GM18499 (cell line): ENCODE results near the gene EXOC5.

Experiments
- ATAC-seq: cut with Tn5 transposase; IDR thresholded peaks from one replicate; pipeline ENCODE4 v1.9.1; 2021; ENCODE audit warnings: moderate number of reproducible peaks; ENCODE audit not compliant: insufficient read depth, unreplicated experiment

EXOC5 gene

GRCh38 chr14:57171903-57172302, 96.8 kb downstream of the EXOC5 start:
- no peak for ATAC-seq

GRCh38 chr14:57171363-57171762, 97.3 kb downstream of the EXOC5 start:
- no peak for ATAC-seq

DNA sequence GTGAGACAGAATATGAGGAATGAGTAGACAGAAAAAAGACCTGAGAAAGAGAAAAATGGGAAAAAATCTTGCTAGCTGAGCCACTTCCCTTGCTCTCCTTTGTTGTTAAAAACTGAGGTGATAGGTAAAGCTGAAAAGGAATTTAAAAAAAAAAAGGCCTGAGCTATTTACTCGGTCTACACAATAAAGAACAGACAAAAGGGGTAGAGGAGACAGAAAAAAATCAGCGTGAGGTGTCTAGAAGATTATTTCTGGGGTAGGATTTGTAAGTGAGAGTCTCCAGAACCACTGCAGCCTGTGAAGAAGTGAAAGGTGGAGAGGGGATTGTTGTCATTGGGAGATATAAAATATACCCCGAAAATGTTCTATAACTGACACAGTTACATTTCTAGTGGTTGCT, 98.8 kb downstream of the EXOC5 start:
- no peak for ATAC-seq

DNA sequence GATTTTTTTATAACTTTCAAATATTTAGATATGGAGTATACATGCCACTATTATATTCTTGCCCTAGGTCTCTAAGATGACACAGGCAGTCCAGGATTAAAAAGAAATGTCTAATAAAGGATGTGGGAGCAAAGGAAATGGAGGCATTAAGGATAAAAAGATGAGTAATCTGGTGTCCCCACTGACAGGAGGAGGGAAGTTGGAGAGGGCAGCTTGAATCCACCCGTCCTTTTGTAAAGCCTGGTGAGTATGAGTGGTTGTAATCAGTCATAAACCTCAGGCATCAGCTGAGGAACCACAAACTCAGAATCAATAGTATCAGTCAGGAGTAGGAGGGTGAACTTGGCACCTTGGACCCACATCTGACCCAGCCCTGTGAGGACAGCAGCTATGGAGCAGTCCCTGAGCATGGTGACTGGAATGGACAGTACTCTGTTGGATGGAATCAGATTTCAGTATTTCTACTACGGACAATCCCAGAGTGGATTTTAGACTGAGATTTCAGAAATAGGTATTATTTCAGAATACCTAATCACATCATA, 100.5 kb downstream of the EXOC5 start:
- no peak for ATAC-seq

DNA sequence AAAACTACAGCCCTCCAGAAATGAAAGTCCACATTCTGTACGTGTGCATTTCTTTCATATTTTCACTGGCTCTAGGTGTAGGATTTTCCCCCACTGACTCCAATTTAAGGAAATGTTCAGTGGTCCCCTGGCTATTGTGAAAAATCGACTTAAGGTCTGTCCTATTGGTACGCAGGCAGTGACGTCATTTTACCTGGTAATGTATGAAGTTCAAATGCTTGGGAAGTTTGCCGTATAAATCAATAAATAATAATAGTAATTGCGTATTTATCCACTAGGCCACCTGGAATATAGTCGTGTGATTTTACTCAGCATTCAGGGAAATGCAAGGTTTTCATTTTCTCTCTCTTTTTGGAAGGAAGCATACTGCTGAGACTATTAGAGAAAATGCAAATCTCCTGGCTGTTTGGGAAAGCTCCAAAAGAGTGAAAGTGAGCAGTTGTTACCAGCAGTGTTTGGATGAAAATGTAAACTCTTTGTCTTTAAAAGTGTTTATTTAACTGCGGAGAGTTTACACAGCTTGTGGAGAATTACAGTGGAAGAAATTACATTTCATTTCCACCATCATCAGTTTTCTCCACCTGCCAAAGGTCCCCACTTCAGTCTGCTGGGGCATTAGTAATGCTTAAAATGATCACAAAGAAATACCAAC, 107.0 kb downstream of the EXOC5 start:
- no peak for ATAC-seq

- no peak for ATAC-seq
These were observed 108.4 kb downstream of the EXOC5 start for GRCh38 chr14:57160333-57160732.

GRCh38 chr14:57153286-57153685, 115.4 kb downstream of the EXOC5 start:
- no peak for ATAC-seq
